ENCODE measurements around the gene EGLN3.

- TF ChIP-seq, protein P1, sequence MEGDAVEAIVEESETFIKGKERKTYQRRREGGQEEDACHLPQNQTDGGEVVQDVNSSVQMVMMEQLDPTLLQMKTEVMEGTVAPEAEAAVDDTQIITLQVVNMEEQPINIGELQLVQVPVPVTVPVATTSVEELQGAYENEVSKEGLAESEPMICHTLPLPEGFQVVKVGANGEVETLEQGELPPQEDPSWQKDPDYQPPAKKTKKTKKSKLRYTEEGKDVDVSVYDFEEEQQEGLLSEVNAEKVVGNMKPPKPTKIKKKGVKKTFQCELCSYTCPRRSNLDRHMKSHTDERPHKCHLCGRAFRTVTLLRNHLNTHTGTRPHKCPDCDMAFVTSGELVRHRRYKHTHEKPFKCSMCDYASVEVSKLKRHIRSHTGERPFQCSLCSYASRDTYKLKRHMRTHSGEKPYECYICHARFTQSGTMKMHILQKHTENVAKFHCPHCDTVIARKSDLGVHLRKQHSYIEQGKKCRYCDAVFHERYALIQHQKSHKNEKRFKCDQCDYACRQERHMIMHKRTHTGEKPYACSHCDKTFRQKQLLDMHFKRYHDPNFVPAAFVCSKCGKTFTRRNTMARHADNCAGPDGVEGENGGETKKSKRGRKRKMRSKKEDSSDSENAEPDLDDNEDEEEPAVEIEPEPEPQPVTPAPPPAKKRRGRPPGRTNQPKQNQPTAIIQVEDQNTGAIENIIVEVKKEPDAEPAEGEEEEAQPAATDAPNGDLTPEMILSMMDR (conservative IDR thresholded peaks at IDR 0.05 in 1 of 2, IDR thresholded peaks at IDR 0.05 in 1 of 2; ENCODE audit: extremely low read depth in 1 of 2, insufficient read depth in 1 of 2, low read depth in 1 of 2, low read length in 2 of 2) = no peak
- TF ChIP-seq EZH2 (IDR thresholded peaks at IDR 0.05; ENCODE audit: borderline replicate concordance, low read length) = no peak
Measured at GRCh38 chr14:33934938-33935337, 15.9 kb downstream of the EGLN3 start.

Measured in mammary epithelial cell (primary cell).